OCI-LY7 (cell line): ENCODE data around the gene INPP5A. TPM values are rescaled to one million over a fixed set of nuclear protein-coding genes. Genes with fewer than 3 reads are reported as not detected.

Experiments
- BruUV-seq: library from RNA; stranded (reverse); fragments of 400-500 nt; replicated peaks from 2 replicates; lab custom pipeline; 2021; lab: Mats Ljungman, UMichigan
- CTCF ChIA-PET: fragments of 300-600 bp; sonication (Branson Sonifier 250); formaldehyde crosslinking; loops from one replicate; lab custom pipeline; 2022; ENCODE audit warnings: antibody characterized with exemption; ENCODE audit not compliant: unreplicated experiment; lab: Charles Lee
- POLR2A ChIA-PET: fragments of 300-600 bp; sonication (Branson Sonifier 250); formaldehyde crosslinking; loops from one replicate; lab custom pipeline; 2022; ENCODE audit warnings: antibody characterized with exemption; lab: Charles Lee
- DNase-seq: peaks from one replicate; pipeline ENCODE4 v3.0.0-alpha.2; 2015; ENCODE audit warnings: low spot score
- H2AFZ ChIP-seq: fragments of 200-600 bp; sonication (generic), shearing (Covaris generic); 2 replicates; pipeline ENCODE4 v1.6.1; 2014; ENCODE audit warnings: mild to moderate bottlenecking, antibody characterized with exemption, low read length, moderate library complexity
- H3K27ac ChIP-seq: fragments of 200-600 bp; sonication (generic); 2 replicates; pipeline ENCODE4 v1.5.1; 2014; ENCODE audit warnings: mixed run types, low read depth, mild to moderate bottlenecking, moderate library complexity, low read length, inconsistent platforms; ENCODE audit not compliant: poor library complexity, severe bottlenecking
- H3K36me3 ChIP-seq: fragments of 200-600 bp; sonication (generic); 2 replicates; pipeline ENCODE4 v1.6.1; 2014; ENCODE audit warnings: mild to moderate bottlenecking, antibody characterized with exemption, low read length, moderate library complexity, mixed read lengths; ENCODE audit not compliant: insufficient read depth
- H3K4me1 ChIP-seq: fragments of 200-600 bp; sonication (generic); 2 replicates; pipeline ENCODE4 v1.5.1; 2014; ENCODE audit warnings: mild to moderate bottlenecking, low read length; ENCODE audit not compliant: insufficient read depth, poor library complexity, severe bottlenecking
- H3K4me2 ChIP-seq: fragments of 200-600 bp; sonication (generic); 2 replicates; pipeline ENCODE4 v1.6.1; 2014; ENCODE audit warnings: mild to moderate bottlenecking, low read length
- H3K4me3 ChIP-seq: fragments of 200-600 bp; sonication (generic); 2 replicates; pipeline ENCODE4 v1.5.1; 2014; ENCODE audit warnings: mild to moderate bottlenecking, low read depth, low read length; ENCODE audit not compliant: poor library complexity, severe bottlenecking
- H3K79me2 ChIP-seq: fragments of 200-600 bp; sonication (generic); 2 replicates; pipeline ENCODE4 v1.6.1; 2016; ENCODE audit warnings: low read depth, mild to moderate bottlenecking, low read length, moderate library complexity, mixed read lengths; ENCODE audit not compliant: insufficient read depth
- H3K9me2 ChIP-seq: fragments of 200-600 bp; sonication (generic); 2 replicates; pipeline ENCODE4 v1.6.1; 2016; ENCODE audit warnings: mild to moderate bottlenecking, low read length, mixed read lengths; ENCODE audit not compliant: insufficient read depth
- H3K9me3 ChIP-seq: fragments of 200-600 bp; sonication (generic); 2 replicates; pipeline ENCODE4 v1.6.1; 2014; ENCODE audit warnings: mild to moderate bottlenecking, mixed run types, low read length, mixed read lengths
- H4K20me1 ChIP-seq: fragments of 200-600 bp; sonication (generic); 2 replicates; pipeline ENCODE4 v1.6.1; 2014; ENCODE audit warnings: mild to moderate bottlenecking, antibody characterized with exemption, low read length, moderate library complexity, mixed read lengths; ENCODE audit not compliant: insufficient read depth
- CTCF ChIP-seq: fragments of 200-600 bp; sonication (generic); conservative IDR thresholded peaks from 2 replicates; pipeline ENCODE4 v1.5.1; 2014; ENCODE audit warnings: mild to moderate bottlenecking, antibody characterized with exemption, low read length, moderate library complexity, mixed read lengths
- EZH2phosphoT487 ChIP-seq: fragments of 200-600 bp; sonication (generic); IDR thresholded peaks from 2 replicates; pipeline ENCODE4 v1.6.1; 2018; ENCODE audit warnings: low read depth, borderline replicate concordance, mild to moderate bottlenecking, mixed run types, antibody characterized with exemption, low read length, moderate library complexity, mixed read lengths
- intact Hi-C: fragments of 100-400 bp; cut with micrococcal nuclease; formaldehyde crosslinking; loops from one replicate; pipeline ENCODE4 v1.10.0; 2022; ENCODE audit not compliant: unreplicated experiment
- total RNA-seq, 2 experiments: library from RNA; depleted of rRNA in 1 of 2; stranded (reverse); fragments of >200 nt in 1 of 2; shearing (Covaris generic) in 1 of 2; gene quantifications; 2 replicates each; pipeline ENCODE4 v1.2.3, GENCODE V29; 2014 to 2022

INPP5A gene
- total RNA-seq, 2 experiments from 2014 or later: 14.5 to 18.4 TPM

DNA sequence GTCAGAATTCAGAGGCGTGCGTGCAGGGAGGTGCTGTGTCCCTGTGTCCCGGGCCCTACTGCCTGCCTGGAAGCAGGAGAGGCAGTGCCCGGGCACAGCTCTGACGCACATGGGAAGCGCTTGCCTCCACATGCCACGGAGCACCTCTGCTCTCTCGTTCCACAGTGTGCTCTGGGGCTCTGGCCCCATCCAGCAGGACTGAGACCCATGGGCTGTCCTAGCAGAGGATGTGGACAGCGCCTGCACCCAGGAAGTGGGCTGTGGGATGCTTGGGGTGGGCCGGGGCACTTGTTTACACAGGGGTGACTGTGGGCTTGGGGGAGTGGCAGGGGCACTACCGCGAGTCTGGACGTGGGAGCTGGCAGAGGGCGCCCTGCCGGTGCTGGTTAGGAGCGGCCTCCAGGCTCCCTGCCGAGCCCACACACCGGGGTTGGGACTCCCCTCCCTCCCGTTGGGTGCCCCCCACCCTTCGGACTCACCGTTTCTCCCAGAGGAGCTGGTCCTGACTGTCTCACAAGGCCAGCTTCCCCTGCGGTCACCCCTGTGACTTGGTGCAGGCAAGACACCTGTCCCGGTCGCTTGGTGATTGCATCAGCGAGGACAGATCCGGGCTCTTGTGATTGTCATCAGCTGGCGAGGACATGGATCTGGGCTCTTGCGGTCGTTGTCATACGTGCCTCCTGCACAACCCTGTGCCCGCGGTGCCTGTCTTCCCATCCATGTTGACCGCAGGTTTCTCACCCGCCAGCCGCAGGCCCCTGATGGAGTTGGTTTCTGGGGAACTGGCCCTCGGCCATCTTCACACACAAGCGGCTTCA lies 165.2 kb downstream of the INPP5A start:
- no TSS peak for BruUV-seq
- no peaks in the 10 kb centered on the region for H3K79me2 ChIP-seq
- no peak overlapping the region for H2AFZ ChIP-seq
- no peak for DNase-seq
- CTCF ChIA-PET: no interaction called here
- H3K4me3 ChIP-seq: no peak overlapping the region
- intact Hi-C loops: no loop called here
- no peak overlapping the region for H3K27ac ChIP-seq
- no peaks in the 10 kb centered on the region for H3K36me3 ChIP-seq
- H4K20me1 ChIP-seq: no peaks in the 10 kb centered on the region
- no peaks in the 10 kb centered on the region for H3K4me1 ChIP-seq
- no peaks in the 10 kb centered on the region for H3K9me2 ChIP-seq
- TF ChIP-seq EZH2phosphoT487 (no peak), CTCF (no peak)
- peaks cover 9% of the 10 kb centered on the region; the same call in 1 of the 2 replicates for H3K9me3 ChIP-seq
- POLR2A ChIA-PET: no interaction called here
- no peak overlapping the region for H3K4me2 ChIP-seq

GRCh38 chr10:132703419-132704007 lies 165.9 kb downstream of the INPP5A start:
- no peak overlapping the region for H3K27ac ChIP-seq
- no peak for DNase-seq
- H3K4me2 ChIP-seq: no peak overlapping the region
- H3K36me3 ChIP-seq: no peaks in the 10 kb centered on the region
- CTCF ChIA-PET: no interaction called here
- H3K4me1 ChIP-seq: no peaks in the 10 kb centered on the region
- TF ChIP-seq CTCF (no peak), EZH2phosphoT487 (no peak)
- intact Hi-C loops: no loop called here
- no peaks in the 10 kb centered on the region for H3K9me2 ChIP-seq
- no peak overlapping the region for H3K4me3 ChIP-seq
- H2AFZ ChIP-seq: no peak overlapping the region
- H3K79me2 ChIP-seq: no peaks in the 10 kb centered on the region
- POLR2A ChIA-PET: no interaction called here
- peaks cover 9% of the 10 kb centered on the region; the same call in 1 of the 2 replicates for H3K9me3 ChIP-seq
- BruUV-seq: no TSS peak
- no peaks in the 10 kb centered on the region for H4K20me1 ChIP-seq
